Suprapubic skin (tissue), 4 donors: ENCODE data around the gene CSMD2. TPM values are rescaled to one million over a fixed set of nuclear protein-coding genes. Genes with fewer than 3 reads are reported as not detected.

Experiments used
- DNase-seq, 2 donors: peaks; one replicate each; pipeline ENCODE4 v3.0.0-alpha.2; 2019; ENCODE audit warnings: low spot score in 2 of 2
- H3K27ac ChIP-seq: fragments of 200-600 bp; sonication (generic); one replicate; pipeline ENCODE4 v1.5.1; 2019
- H3K27me3 ChIP-seq: fragments of 200-600 bp; sonication (generic); one replicate; pipeline ENCODE4 v1.5.1; 2019
- H3K36me3 ChIP-seq: fragments of 200-600 bp; sonication (generic); one replicate; pipeline ENCODE4 v1.5.1; 2019
- H3K4me1 ChIP-seq: fragments of 200-600 bp; sonication (generic); one replicate; pipeline ENCODE4 v1.5.1; 2019
- H3K4me3 ChIP-seq: fragments of 200-600 bp; sonication (generic); one replicate; pipeline ENCODE4 v1.5.1; 2019; ENCODE audit warnings: mild to moderate bottlenecking
- H3K9me3 ChIP-seq: fragments of 200-600 bp; sonication (generic); one replicate; pipeline ENCODE4 v1.5.1; 2019
- EP300 ChIP-seq: sonication (generic); formaldehyde crosslinking; IDR thresholded peaks from one replicate; pipeline ENCODE4 v1.6.1; 2017; ENCODE audit warnings: antibody characterized with exemption
- POLR2A ChIP-seq, 2 donors: fragments of 450-650 bp; IDR thresholded peaks; one replicate each; pipeline ENCODE4 v1.6.1; 2017; ENCODE audit warnings: antibody characterized with exemption in 2 of 2, mild to moderate bottlenecking in 2 of 2, moderate library complexity in 2 of 2
- POLR2AphosphoS5 ChIP-seq, 3 donors: sonication (generic); formaldehyde crosslinking; IDR thresholded peaks; one replicate each; pipeline ENCODE4 v1.6.1; 2017; ENCODE audit warnings: antibody characterized with exemption in 3 of 3
- WGBS: methylation state at CpG from one replicate; pipeline ENCODE4 v1.1.5; 2018; 5-methylcytosine and 5-hydroxymethylcytosine counted together
- total RNA-seq, 4 donors: library from RNA; depleted of rRNA; stranded (reverse); fragments of >200 nt; gene quantifications; one replicate each; pipeline ENCODE4 v1.1.0, GENCODE V29; 2016
- TF ChIP-seq, protein P1 (sequence below), 2 donors: fragments of 200-600 bp in 1 of 2; fragments of 450-650 bp in 1 of 2; sonication (generic) in 1 of 2; IDR thresholded peaks; one replicate each; pipeline ENCODE4 v1.5.1; 2016 to 2019; ENCODE audit warnings: antibody characterized with exemption in 2 of 2, mild to moderate bottlenecking in 1 of 2, moderate library complexity in 1 of 2

The CSMD2 gene
- total RNA-seq, 4 donors from 2014 or later, result 0.08 to 0.55 (median 0.13) TPM

DNA sequence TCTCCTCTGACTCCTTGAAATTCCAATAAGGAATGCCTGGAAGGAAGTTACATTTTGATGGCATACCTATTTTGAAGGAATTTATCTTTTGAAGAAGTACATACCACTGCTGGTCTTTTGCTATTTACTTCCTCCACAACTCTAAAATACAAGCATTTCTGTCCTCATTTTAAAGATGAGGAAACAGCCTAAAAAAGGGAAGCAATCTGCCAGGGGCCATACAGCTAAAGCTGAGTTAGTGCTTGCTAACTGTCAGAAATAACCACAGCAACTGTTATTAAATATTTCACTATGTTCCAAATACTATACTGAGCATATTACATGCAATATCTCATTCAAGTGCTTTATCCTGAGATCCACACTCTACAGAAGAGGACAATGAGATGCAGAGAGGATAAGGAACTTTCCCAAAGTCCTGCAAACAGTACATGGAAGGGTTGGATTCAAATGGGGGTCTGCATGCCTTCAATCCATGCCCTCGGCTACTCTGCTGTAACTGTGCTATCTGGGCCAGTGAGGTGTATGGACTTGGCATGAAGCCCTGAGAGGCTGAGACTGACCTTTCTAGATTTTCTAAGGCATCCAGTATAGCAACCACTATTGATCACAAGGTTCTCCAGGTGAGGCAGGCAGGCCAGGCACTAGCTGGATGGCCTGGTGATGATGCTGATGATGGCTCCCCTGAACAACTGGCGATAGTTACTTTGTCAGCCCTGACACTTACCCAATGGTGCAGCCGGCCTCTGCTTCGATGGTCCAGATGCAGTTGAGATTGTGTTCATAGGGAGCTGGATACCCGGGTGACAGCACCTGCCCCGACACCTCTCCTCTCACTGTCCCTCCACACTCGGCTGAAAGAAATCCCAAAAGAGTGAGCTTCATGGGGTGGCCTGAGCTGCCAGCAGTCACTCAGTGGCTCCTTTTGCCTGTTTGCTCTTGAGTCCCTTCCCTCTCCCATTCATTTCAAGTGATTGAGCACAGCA lies 472.5 kb downstream of the CSMD2 start:
- Histone ChIP-seq H3K4me3 (no peak overlapping the region), H3K27me3 (no peaks in the 10 kb centered on the region)

DNA sequence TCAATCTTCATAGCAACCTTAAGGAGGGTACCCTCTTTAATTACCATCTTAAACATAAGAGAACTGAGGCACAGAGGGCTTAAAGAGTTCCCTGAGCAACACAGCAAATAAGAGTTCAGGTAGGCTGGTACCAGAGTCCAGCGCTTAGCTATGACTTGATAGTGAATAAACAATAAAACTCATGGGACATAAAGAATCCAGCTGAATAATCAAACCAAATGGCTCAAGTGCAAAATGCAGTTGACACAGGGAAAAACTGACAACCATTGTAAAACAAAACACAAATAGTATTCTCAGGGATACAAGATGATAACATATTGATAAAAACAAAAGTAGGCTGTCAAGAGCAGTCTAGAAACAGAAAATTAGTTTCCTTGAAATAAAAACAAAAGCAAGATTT lies 478.0 kb downstream of the CSMD2 start:
- Histone ChIP-seq H3K4me1 (no peaks in the 10 kb centered on the region), H3K4me3 (no peak overlapping the region), H3K27ac (no peak overlapping the region), H3K27me3 (peaks cover 9% of the 10 kb centered on the region), H3K36me3 (no peaks in the 10 kb centered on the region), H3K9me3 (no peaks in the 10 kb centered on the region)
- TF ChIP-seq POLR2AphosphoS5 (IDR thresholded peaks at IDR 0.05) (no peak), EP300 (no peak), POLR2A (IDR thresholded peaks at IDR 0.05) (no peak)
- TF ChIP-seq, protein P1, sequence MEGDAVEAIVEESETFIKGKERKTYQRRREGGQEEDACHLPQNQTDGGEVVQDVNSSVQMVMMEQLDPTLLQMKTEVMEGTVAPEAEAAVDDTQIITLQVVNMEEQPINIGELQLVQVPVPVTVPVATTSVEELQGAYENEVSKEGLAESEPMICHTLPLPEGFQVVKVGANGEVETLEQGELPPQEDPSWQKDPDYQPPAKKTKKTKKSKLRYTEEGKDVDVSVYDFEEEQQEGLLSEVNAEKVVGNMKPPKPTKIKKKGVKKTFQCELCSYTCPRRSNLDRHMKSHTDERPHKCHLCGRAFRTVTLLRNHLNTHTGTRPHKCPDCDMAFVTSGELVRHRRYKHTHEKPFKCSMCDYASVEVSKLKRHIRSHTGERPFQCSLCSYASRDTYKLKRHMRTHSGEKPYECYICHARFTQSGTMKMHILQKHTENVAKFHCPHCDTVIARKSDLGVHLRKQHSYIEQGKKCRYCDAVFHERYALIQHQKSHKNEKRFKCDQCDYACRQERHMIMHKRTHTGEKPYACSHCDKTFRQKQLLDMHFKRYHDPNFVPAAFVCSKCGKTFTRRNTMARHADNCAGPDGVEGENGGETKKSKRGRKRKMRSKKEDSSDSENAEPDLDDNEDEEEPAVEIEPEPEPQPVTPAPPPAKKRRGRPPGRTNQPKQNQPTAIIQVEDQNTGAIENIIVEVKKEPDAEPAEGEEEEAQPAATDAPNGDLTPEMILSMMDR (IDR thresholded peaks at IDR 0.05), result no peak
- no peak for DNase-seq
- WGBS, result 83% methylated on average over 1 of the region's 1 CpG

More for the DNA sequence above, 472.5 kb downstream of the CSMD2 start:
- WGBS, result 95% methylated on average over 7 of the region's 7 CpGs
- Histone ChIP-seq H3K9me3 (no peaks in the 10 kb centered on the region), H3K27ac (no peak overlapping the region), H3K36me3 (no peaks in the 10 kb centered on the region), H3K4me1 (no peaks in the 10 kb centered on the region)
- DNase-seq, result no peak
- TF ChIP-seq EP300, result no peak
- TF ChIP-seq, protein P1 (IDR thresholded peaks at IDR 0.05), result no peak
- TF ChIP-seq POLR2AphosphoS5 (IDR thresholded peaks at IDR 0.05), result no peak
- no peak for TF ChIP-seq POLR2A (IDR thresholded peaks at IDR 0.05)

DNA sequence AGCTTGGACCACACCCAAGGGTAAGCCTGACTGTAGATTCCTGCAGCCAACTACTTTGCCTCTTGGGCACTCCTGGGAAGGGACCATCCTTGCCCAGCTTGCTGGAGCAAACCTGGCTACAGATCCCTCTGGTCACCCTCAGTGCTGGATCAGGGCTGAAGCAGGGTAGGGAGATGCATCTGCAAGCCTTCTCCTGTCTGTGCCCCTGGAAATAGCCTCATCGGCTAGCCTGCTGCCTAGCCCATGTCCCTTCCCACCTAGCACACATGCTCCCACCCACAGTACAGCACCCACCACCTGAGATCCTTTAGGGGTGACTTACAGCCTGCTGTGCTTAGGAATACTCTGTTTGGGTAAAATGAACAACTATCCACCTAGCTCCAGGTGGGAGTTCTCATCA lies 478.5 kb downstream of the CSMD2 start:
- Histone ChIP-seq H3K9me3 (no peaks in the 10 kb centered on the region), H3K27me3 (peaks cover 9% of the 10 kb centered on the region), H3K4me1 (no peaks in the 10 kb centered on the region), H3K27ac (no peak overlapping the region), H3K4me3 (no peak overlapping the region), H3K36me3 (no peaks in the 10 kb centered on the region)
- 86% methylated on average over 1 of the region's 1 CpG for WGBS
- TF ChIP-seq EP300 (no peak), POLR2AphosphoS5 (IDR thresholded peaks at IDR 0.05) (no peak), POLR2A (IDR thresholded peaks at IDR 0.05) (no peak)
- TF ChIP-seq, protein P1 (IDR thresholded peaks at IDR 0.05), result no peak
- DNase-seq, result no peak

DNA sequence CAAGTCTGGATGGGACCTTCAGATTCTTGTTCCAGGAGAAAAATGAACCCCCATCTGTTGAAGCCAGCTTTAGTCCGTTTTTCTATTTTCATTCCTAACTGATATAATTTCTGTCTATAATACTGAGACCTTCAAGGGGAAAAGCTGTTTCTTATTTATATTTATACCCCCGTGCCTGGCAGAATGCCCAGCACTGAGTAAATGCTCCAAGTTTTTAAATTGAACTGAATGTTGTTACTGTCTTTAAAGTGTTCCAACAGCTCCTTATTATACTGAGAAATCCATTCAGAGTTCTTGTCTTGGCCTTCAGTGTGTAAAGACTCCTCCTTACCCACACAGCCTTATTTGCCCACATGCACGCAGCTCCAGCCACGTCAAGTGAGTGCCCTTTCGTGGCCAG lies 479.8 kb downstream of the CSMD2 start:
- H3K27ac ChIP-seq, result no peak overlapping the region
- 44% methylated on average over 5 of the region's 5 CpGs for WGBS
- DNase-seq, result no peak
- H3K4me1 ChIP-seq, result no peaks in the 10 kb centered on the region
- H3K4me3 ChIP-seq, result no peak overlapping the region
- no peaks in the 10 kb centered on the region for H3K36me3 ChIP-seq
- peaks cover 9% of the 10 kb centered on the region for H3K27me3 ChIP-seq
- H3K9me3 ChIP-seq, result no peaks in the 10 kb centered on the region
- TF ChIP-seq POLR2A (IDR thresholded peaks at IDR 0.05) (no peak), EP300 (no peak), POLR2AphosphoS5 (IDR thresholded peaks at IDR 0.05) (no peak)
- TF ChIP-seq, protein P1 (IDR thresholded peaks at IDR 0.05), result no peak

DNA sequence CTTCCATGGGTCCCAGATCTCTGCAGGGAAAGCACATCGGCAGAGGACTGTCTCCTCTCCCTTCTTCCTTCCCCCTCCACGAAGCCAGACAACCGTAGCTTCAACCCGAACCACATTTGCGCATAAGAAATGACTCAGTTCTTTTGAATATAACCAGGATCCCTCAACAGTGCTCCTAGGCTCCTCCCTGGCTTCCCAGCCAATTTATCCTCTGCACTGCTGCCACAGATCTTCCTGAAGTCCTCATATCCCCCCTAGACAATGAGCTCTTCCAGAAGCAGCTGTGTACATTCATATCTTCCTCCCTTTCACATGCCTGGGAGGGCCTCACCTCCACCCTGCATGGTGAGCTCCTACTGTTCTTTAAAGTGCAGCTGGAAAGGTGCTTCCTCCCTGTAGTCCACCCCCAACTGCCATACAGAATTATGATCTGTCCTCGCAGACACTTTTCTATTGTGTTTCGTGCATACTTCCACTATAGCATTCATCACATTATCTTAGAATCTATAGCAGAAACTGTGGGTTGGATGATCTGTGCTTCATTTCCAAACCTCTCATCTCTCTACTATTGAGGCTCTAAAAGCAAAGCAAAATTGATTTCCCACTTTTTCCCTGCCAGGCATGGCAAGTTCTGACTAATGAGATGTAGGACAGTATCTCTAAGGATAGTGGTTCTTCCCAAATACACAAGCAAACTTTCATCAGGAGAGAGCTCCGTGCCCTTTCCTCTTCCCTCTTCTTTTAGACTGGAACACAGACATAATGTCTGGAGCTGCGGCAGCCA lies 480.4 kb downstream of the CSMD2 start:
- 69% methylated on average over 9 of the region's 9 CpGs for WGBS
- Histone ChIP-seq H3K27me3 (peaks cover 9% of the 10 kb centered on the region), H3K9me3 (no peaks in the 10 kb centered on the region), H3K4me3 (no peak overlapping the region), H3K4me1 (no peaks in the 10 kb centered on the region), H3K27ac (no peak overlapping the region), H3K36me3 (no peaks in the 10 kb centered on the region)
- DNase-seq, result no peak
- TF ChIP-seq EP300 (no peak), POLR2AphosphoS5 (IDR thresholded peaks at IDR 0.05) (no peak), POLR2A (IDR thresholded peaks at IDR 0.05) (no peak)
- TF ChIP-seq, protein P1 (IDR thresholded peaks at IDR 0.05), result no peak
